ENCODE results near the gene OCRL. TPM values are rescaled to one million over a fixed set of nuclear protein-coding genes. Genes with fewer than 3 reads are reported as not detected.

Gene OCRL
- polyA plus RNA-seq, 1 donor (not counting 4 experiments of a cell fraction or from before 2014, with no cell fraction given): 27.9 TPM

DNA sequence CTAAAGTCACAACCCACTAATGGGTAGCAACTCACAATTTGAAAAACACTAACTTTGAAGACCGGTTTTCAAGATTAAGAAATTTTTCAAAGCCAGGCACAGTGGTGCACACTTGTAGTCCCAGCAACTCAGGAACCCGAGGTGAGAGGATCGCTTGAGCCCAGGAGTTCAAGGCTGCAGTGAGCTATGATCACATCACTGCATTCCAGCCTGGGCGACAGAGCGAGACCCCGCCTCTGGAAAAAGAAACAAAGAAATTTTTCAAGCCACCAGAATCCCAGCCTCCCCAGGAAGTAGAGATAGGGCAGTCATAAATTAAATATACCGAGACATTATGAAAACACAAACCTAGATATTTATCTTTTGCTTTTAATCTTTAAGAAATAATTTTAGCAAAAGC is 29.7 kb upstream of the OCRL start:
- H3K4me1 ChIP-seq (ENCODE audit: control insufficient read depth, extremely low read depth, insufficient read depth, low read length): peaks cover 2% of the 10 kb centered on the region
- no peak overlapping the region for H3K4me2 ChIP-seq (ENCODE audit: control insufficient read depth, extremely low read depth, insufficient read depth, low read depth, low read length)
- no peaks in the 10 kb centered on the region for H3K9me3 ChIP-seq (ENCODE audit: control insufficient read depth, low read depth, low read length)
- H3K9me1 ChIP-seq (ENCODE audit: control insufficient read depth, extremely low read depth, insufficient read depth, low read length): no peaks in the 10 kb centered on the region
- H3K36me3 ChIP-seq (ENCODE audit: control insufficient read depth in 2 of 2, extremely low read depth in 1 of 2, insufficient read depth in 2 of 2, low read length in 2 of 2): peaks cover 0 to 1% of the 10 kb centered on the region in 2 experiments
- H4K20me1 ChIP-seq (ENCODE audit: control insufficient read depth, extremely low read depth, insufficient read depth, low read length): no peaks in the 10 kb centered on the region
- H2AFZ ChIP-seq (ENCODE audit: control insufficient read depth, low read length): no peak overlapping the region
- FAIRE-seq (no peak), DNase-seq (ENCODE audit: low read depth, low spot score) (no peak)
- no peak overlapping the region for H3K9ac ChIP-seq (ENCODE audit: control insufficient read depth, extremely low read depth, insufficient read depth, low read length)
- H3K79me2 ChIP-seq (ENCODE audit: control insufficient read depth, insufficient read depth, low read length): no peaks in the 10 kb centered on the region
- TF ChIP-seq, protein P1, sequence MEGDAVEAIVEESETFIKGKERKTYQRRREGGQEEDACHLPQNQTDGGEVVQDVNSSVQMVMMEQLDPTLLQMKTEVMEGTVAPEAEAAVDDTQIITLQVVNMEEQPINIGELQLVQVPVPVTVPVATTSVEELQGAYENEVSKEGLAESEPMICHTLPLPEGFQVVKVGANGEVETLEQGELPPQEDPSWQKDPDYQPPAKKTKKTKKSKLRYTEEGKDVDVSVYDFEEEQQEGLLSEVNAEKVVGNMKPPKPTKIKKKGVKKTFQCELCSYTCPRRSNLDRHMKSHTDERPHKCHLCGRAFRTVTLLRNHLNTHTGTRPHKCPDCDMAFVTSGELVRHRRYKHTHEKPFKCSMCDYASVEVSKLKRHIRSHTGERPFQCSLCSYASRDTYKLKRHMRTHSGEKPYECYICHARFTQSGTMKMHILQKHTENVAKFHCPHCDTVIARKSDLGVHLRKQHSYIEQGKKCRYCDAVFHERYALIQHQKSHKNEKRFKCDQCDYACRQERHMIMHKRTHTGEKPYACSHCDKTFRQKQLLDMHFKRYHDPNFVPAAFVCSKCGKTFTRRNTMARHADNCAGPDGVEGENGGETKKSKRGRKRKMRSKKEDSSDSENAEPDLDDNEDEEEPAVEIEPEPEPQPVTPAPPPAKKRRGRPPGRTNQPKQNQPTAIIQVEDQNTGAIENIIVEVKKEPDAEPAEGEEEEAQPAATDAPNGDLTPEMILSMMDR (optimal IDR thresholded peaks at IDR 0.05 in 1 of 3, IDR thresholded peaks at IDR 0.05 in 1 of 3, conservative IDR thresholded peaks at IDR 0.05 in 1 of 3; ENCODE audit: extremely low read depth in 1 of 3, insufficient read depth in 2 of 3, low read length in 3 of 3): no peak
- no peak for TF ChIP-seq EZH2 (IDR thresholded peaks at IDR 0.05; ENCODE audit: low read length)
- dilution Hi-C loops (cut with MboI; ENCODE audit: extremely low pct_ligation_motif_present, low sequenced_read_pairs): no loop called here
- no peak overlapping the region for H3K4me3 ChIP-seq (ENCODE audit: control insufficient read depth in 2 of 3, extremely low read depth in 1 of 3, insufficient read depth in 2 of 3, low read depth in 1 of 3, low read length in 3 of 3)
- H3K27ac ChIP-seq (ENCODE audit: control insufficient read depth, insufficient read depth, low read length): no peak overlapping the region
- H3K27me3 ChIP-seq (ENCODE audit: control insufficient read depth, extremely low read depth, insufficient read depth, low read length): no peaks in the 10 kb centered on the region

DNA sequence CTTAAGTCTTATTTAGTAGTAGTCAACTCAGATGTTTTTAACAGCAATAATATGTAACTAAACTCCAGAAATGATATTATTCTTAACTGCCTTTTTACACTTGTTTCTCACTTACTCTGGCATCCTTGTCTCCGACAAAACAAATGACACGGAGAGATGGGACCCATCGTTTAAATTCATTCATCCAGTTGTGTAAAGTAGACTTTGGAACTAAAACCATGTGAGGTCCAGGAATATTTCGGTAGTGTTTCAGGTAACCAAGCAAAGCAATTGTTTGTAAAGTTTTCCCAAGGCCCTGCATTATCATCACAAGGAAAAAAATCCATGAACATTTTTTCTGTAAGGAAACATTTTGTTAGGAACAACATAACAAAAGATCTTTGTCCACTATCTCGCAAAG is 28.4 kb upstream of the OCRL start:
- no peaks in the 10 kb centered on the region for H3K9me1 ChIP-seq (ENCODE audit: control insufficient read depth, extremely low read depth, insufficient read depth, low read length)
- TF ChIP-seq, protein P1 (optimal IDR thresholded peaks at IDR 0.05 in 1 of 3, IDR thresholded peaks at IDR 0.05 in 1 of 3, conservative IDR thresholded peaks at IDR 0.05 in 1 of 3; ENCODE audit: extremely low read depth in 1 of 3, insufficient read depth in 2 of 3, low read length in 3 of 3): no peak
- TF ChIP-seq EZH2 (IDR thresholded peaks at IDR 0.05; ENCODE audit: low read length): no peak
- no peaks in the 10 kb centered on the region for H4K20me1 ChIP-seq (ENCODE audit: control insufficient read depth, extremely low read depth, insufficient read depth, low read length)
- no peak overlapping the region for H3K4me2 ChIP-seq (ENCODE audit: control insufficient read depth, extremely low read depth, insufficient read depth, low read depth, low read length)
- no peaks in the 10 kb centered on the region for H3K79me2 ChIP-seq (ENCODE audit: control insufficient read depth, insufficient read depth, low read length)
- peaks cover 2% of the 10 kb centered on the region for H3K4me1 ChIP-seq (ENCODE audit: control insufficient read depth, extremely low read depth, insufficient read depth, low read length)
- no peak for DNase-seq (ENCODE audit: low read depth, low spot score)
- no peak overlapping the region for H3K9ac ChIP-seq (ENCODE audit: control insufficient read depth, extremely low read depth, insufficient read depth, low read length)
- no peak overlapping the region for H3K27ac ChIP-seq (ENCODE audit: control insufficient read depth, insufficient read depth, low read length)
- no peak for FAIRE-seq
- no peak overlapping the region for H3K4me3 ChIP-seq (ENCODE audit: control insufficient read depth in 2 of 3, extremely low read depth in 1 of 3, insufficient read depth in 2 of 3, low read depth in 1 of 3, low read length in 3 of 3)
- no peaks in the 10 kb centered on the region for H3K27me3 ChIP-seq (ENCODE audit: control insufficient read depth, extremely low read depth, insufficient read depth, low read length)
- H3K36me3 ChIP-seq (ENCODE audit: control insufficient read depth in 2 of 2, extremely low read depth in 1 of 2, insufficient read depth in 2 of 2, low read length in 2 of 2): peaks cover 0 to 1% of the 10 kb centered on the region in 2 experiments
- H2AFZ ChIP-seq (ENCODE audit: control insufficient read depth, low read length): no peak overlapping the region
- dilution Hi-C loops (cut with MboI; ENCODE audit: extremely low pct_ligation_motif_present, low sequenced_read_pairs): no loop called here
- H3K9me3 ChIP-seq (ENCODE audit: control insufficient read depth, low read depth, low read length): no peaks in the 10 kb centered on the region

All from keratinocyte (primary cell).